ENCODE results near the gene TNNC2. TPM values are rescaled to one million over a fixed set of nuclear protein-coding genes. Genes with fewer than 3 reads are reported as not detected.
A peak's percentile ranks its signal among the peaks of the same experiment; 100 is the strongest.
"Not testable (repeated sequence)": the region's sequence is repeated elsewhere in the genome, so short reads cannot be mapped to it uniquely, and the experiment has no call there.

TNNC2 gene
- total RNA-seq, 2 donors from 2014 or later = not detected

- ATAC-seq = peak; percentile 98 to 100
- peaks cover 35 to 48% of the 10 kb centered on the region in 2 donors for H3K36me3 Mint-ChIP-seq
- H3K27ac Mint-ChIP-seq = peak within 1 kb of the TSS; percentile 92 to 97
- no peaks in the 10 kb centered on the region for H3K9me3 Mint-ChIP-seq
- DNase-seq (ENCODE audit: low spot score in 2 of 2) = peak; percentile 93 to 99
These were observed 14.7 kb downstream of the TNNC2 start, which contains the start of gene UBE2C for GRCh38 chr20:45812157-45813005. UBE2C (plus strand) TSS chr20:45812644; CDS start chr20:45812696, 52 bp downstream.

GRCh38 chr20:45810191-45810970 is 16.7 kb downstream of the TNNC2 start:
- peaks cover 29 to 35% of the 10 kb centered on the region in 2 donors for H3K36me3 Mint-ChIP-seq
- H3K27ac Mint-ChIP-seq = peak overlapping the region; percentile 61 to 65
- ATAC-seq (no peak), DNase-seq (ENCODE audit: low spot score in 2 of 2) (no peak)
- no peaks in the 10 kb centered on the region for H3K9me3 Mint-ChIP-seq

GRCh38 chr20:45801851-45802250 is 25.3 kb downstream of the TNNC2 start:
- Mint-ChIP-seq H3K9me3 (no peaks in the 10 kb centered on the region), H3K36me3 (no peaks in the 10 kb centered on the region), H3K27ac (no peak overlapping the region)
- ATAC-seq (no peak), DNase-seq (ENCODE audit: low spot score in 2 of 2) (no peak)

GRCh38 chr20:45798935-45799642 is 28.0 kb downstream of the TNNC2 start:
- Mint-ChIP-seq H3K36me3 (no peaks in the 10 kb centered on the region), H3K27ac (peak overlapping the region in 1 of 2 donors; percentile 46), H3K9me3 (no peaks in the 10 kb centered on the region)
- DNase-seq (ENCODE audit: low spot score in 2 of 2) (peak in 1 of 2 donors; percentile 74), ATAC-seq (peak; percentile 90 to 96)

- not testable (repeated sequence) for H3K36me3 Mint-ChIP-seq; H3K9me3 Mint-ChIP-seq; H3K27ac Mint-ChIP-seq; ATAC-seq; DNase-seq (ENCODE audit: low spot score in 2 of 2)
These were observed 29.2 kb downstream of the TNNC2 start for GRCh38 chr20:45797955-45798354.

- not testable (repeated sequence) for H3K36me3 Mint-ChIP-seq
These were observed 29.6 kb downstream of the TNNC2 start for GRCh38 chr20:45797510-45797909.

GRCh38 chr20:45796337-45797065 is 30.6 kb downstream of the TNNC2 start:
- H3K27ac Mint-ChIP-seq = peak overlapping the region in 1 of 2 donors; percentile 1
- H3K36me3 Mint-ChIP-seq = peaks cover 5 to 8% of the 10 kb centered on the region in 2 donors
- no peaks in the 10 kb centered on the region for H3K9me3 Mint-ChIP-seq
- DNase-seq (ENCODE audit: low spot score in 2 of 2) (no peak), ATAC-seq (peak in 1 of 2 donors; percentile 27)

More at GRCh38 chr20:45797510-45797909, 29.6 kb downstream of the TNNC2 start:
- H3K27ac Mint-ChIP-seq; H3K9me3 Mint-ChIP-seq; DNase-seq (ENCODE audit: low spot score in 2 of 2); ATAC-seq: not testable (repeated sequence)

- H3K27ac Mint-ChIP-seq = peak overlapping the region; percentile 85 to 95
- no peaks in the 10 kb centered on the region for H3K9me3 Mint-ChIP-seq
- peaks cover 5 to 10% of the 10 kb centered on the region in 2 donors for H3K36me3 Mint-ChIP-seq
- ATAC-seq (no peak), DNase-seq (ENCODE audit: low spot score in 2 of 2) (no peak)
These were observed 34.6 kb downstream of the TNNC2 start for GRCh38 chr20:45792317-45793118.

GRCh38 chr20:45788351-45788750 is 38.8 kb downstream of the TNNC2 start:
- DNase-seq (ENCODE audit: low spot score in 2 of 2) (no peak), ATAC-seq (no peak)
- H3K27ac Mint-ChIP-seq = no peak overlapping the region
- H3K36me3 Mint-ChIP-seq = peaks cover 5 to 10% of the 10 kb centered on the region in 2 donors
- H3K9me3 Mint-ChIP-seq = no peaks in the 10 kb centered on the region

- no peak for ATAC-seq
- no peaks in the 10 kb centered on the region for H3K9me3 Mint-ChIP-seq
- no peak overlapping the region for H3K27ac Mint-ChIP-seq
- DNase-seq (ENCODE audit: low spot score in 2 of 2) = no peak
- H3K36me3 Mint-ChIP-seq = no peaks in the 10 kb centered on the region
These were observed 43.3 kb downstream of the TNNC2 start for GRCh38 chr20:45783656-45784294.

GRCh38 chr20:45782890-45783289 is 44.2 kb downstream of the TNNC2 start:
- Mint-ChIP-seq H3K27ac (no peak overlapping the region), H3K36me3 (no peaks in the 10 kb centered on the region), H3K9me3 (no peaks in the 10 kb centered on the region)
- no peak for DNase-seq (ENCODE audit: low spot score in 2 of 2)
- ATAC-seq = peak in 1 of 2 donors; percentile 68

- Mint-ChIP-seq H3K27ac (no peak overlapping the region), H3K9me3 (no peaks in the 10 kb centered on the region), H3K36me3 (no peaks in the 10 kb centered on the region)
- DNase-seq (ENCODE audit: low spot score in 2 of 2) = no peak
- no peak for ATAC-seq
These were observed 45.7 kb downstream of the TNNC2 start for GRCh38 chr20:45781391-45781931.

- H3K9me3 Mint-ChIP-seq = no peaks in the 10 kb centered on the region
- ATAC-seq (no peak), DNase-seq (ENCODE audit: low spot score in 2 of 2) (no peak)
- peak overlapping the region in 1 of 2 donors; percentile 16 for H3K27ac Mint-ChIP-seq
- H3K36me3 Mint-ChIP-seq = no peaks in the 10 kb centered on the region
These were observed 47.0 kb downstream of the TNNC2 start for GRCh38 chr20:45780159-45780558.

GRCh38 chr20:45779011-45779915 is 47.8 kb downstream of the TNNC2 start:
- no peak for DNase-seq (ENCODE audit: low spot score in 2 of 2)
- no peaks in the 10 kb centered on the region for H3K9me3 Mint-ChIP-seq
- no peaks in the 10 kb centered on the region for H3K36me3 Mint-ChIP-seq
- no peak overlapping the region for H3K27ac Mint-ChIP-seq
- peak in 1 of 2 donors; percentile 69 for ATAC-seq
